HG02571 (cell line): ENCODE measurements around the gene CTU2.

Source experiments
- ATAC-seq: cut with Tn5 transposase; IDR thresholded peaks from one replicate; pipeline ENCODE4 v1.9.1; 2021; ENCODE audit warnings: mild to moderate bottlenecking, moderate library complexity; ENCODE audit not compliant: unreplicated experiment

The CTU2 gene

DNA sequence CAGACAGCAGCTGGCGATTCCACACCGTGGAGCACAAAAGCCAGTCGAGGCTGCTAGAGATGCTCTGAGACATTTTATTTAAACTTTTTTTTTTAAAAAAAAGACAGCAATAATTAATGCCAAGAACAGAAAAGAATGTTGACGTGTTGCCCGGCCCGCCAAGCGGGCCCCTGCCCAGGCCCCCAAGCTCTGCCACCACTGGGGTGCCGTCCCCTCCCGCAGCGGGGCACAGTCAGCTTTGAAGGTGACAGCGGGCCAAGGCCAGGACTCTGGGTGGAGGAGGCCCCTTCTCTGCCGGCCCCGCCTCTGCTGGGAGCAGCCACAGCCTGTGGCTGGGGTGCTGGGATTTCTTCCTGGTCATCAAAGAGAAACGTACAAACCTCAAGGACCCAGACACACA, 9.9 kb upstream of the CTU2 start:
- ATAC-seq: no peak

DNA sequence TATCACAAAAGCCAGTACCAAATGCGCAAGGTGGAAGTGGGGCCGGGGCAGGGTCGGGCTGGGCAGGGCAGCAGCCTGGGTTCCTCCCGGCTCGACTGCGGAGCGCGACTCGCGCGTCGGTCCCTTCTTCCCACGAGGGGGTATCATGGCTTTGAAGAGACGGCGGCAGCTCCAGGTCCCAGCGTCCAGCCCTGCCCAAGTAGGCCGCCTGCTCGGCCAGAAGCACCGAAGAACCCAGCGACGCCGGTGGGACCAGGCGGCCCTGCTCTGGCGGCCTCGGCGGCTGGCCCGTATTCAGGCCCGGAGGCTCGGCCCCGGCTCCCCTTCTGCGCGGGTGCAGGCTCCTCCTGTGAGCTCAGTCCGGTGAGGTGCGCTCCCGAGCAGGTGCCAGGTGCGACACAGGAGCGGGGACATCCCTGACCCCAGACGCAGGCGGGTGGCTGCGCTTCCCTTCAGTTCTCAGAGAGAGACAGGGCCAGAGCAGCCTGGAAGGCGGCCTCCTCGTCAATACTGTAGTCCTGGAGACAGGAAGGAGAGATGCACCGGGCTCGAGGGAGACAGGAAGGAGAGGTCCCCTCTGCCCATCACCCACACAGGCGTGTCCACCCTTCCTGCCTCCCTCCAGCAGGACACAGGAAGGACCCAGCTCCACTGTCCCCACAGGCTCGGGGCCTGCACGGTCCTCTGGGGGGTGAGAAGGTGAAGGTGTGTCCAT, 9.0 kb upstream of the CTU2 start:
- no peak for ATAC-seq

DNA sequence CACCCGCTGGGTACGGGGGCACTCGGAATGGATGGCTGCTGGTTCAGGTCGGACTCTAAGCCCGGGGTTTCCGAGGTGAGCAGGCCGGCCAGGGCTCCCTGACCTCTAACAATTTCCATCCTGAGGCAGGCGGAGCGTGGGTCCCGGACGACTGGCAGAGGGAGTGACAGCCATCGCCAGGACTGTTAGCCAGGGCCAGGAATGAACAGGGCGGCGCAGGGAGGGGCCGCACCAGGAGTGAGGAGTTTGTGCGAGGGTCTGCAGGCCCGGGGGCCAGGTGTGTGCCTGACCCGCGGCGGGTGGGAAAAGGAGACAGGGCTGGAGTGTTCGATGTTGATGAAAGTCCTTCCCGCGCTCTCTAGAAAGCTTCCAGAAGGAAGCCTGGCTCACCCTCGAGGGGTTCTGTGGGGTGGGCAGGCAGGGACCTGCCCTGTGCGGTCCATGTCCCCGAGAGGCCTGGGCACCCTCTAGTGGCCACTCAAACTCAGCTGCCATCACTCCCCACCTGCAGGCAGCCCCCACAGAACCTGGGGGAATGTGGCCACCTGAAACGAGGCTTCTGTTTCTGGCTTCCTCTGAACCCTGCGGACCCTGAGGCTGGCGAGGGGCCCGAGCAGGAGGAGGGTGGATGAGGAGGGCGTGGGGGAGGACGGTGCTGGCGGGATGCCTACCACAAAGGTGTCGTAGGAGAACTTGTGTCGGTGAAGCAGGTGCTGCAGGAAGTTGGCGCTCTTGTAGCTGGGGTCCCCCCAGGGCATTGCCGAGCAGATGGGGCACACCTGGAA, 8.3 kb upstream of the CTU2 start:
- no peak for ATAC-seq

DNA sequence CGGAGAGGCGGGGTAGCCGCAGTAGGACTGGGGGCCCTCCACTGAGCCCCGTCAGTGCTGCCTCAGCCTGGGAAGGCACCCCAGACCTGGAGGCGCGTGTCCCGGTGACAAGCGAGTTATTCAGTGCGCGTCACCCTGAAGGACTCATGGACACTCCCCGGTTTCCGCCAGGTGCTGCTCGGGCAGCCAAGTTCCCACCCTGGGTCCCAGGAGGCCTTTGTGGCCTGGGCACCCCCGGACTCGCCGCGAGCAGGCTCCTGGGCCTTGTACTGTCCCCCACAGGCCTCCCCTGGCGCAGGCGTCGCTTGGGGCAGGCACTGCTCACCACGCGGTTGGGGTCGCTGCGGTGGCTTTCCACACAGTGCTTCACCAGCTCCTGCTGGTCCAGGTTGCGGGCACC, 7.7 kb upstream of the CTU2 start:
- no peak for ATAC-seq

DNA sequence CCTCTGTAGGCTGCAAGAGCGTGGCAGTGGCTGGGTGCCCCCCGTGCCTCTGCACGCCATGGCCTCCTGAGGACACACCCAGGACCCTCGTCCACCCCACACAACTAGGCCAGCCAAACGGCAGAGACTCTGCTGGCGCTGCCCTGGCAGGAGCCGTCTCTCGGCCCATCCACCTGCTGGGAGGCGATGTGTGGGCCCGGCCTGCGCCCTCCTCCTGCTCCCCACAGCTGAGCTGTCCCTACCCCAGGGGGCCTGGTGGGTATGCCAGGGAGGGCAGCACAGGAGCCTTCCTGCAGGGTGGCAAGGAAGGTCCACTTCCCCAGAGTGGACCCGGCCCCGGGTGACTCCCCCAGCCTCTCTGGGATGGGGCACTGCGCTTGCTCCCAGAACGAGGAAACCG, 7.1 kb upstream of the CTU2 start:
- ATAC-seq: no peak

DNA sequence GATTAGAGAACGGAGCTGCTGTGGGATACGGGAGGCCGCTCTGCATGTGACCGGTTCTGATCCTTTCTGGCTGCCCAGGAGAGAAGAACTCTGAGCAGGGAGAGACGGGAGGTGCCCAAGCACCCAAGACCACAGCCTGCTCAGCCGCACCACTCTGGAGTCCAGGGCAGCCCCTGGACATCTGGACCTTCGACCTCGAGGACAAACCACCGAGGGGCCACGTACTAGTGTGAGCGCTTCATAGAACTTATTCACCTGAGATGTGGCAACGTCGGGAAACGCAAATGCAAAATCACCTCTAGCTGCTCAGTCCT, 6.0 kb upstream of the CTU2 start:
- ATAC-seq: no peak

DNA sequence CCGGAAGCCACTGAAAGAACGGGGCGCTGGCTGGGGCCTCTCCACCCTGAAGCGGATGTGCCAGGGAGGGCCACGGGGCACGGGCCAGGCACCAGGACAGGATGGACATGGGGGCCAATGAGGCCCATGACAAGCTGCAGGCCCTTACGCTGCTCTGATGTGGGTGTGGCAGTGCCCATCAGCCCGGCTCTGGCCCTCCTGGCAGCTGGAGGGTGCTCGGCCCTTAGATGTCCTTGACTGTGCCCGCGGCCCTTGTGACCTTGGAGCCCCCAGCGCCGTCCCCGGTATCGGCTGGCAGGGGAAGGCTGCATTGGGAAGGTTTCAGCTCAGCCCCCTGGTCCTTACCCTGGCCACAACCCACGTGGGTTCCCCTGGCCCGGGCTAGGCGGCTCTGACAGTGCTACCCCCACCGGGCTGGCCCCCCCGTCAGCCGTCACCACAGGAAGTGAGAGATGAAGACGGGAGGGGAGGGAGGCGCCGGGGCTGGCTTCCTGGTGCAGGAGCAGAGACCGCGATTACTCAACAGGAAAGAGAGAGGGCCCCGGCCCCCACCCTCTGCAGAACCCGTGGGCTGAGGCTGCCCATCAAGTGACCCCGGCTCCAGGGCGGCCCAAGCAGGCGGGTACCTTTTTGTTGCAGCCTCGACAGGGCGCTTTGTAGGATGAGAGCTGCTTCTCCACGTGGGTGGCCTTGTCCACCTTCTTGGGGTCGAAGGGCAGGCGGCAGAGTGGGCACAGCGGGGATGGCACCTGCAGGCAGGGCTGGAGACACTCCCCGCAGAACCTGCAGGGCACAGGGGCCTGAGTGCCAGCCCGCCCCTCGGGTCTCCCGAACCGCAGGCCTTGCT, 5.4 kb upstream of the CTU2 start:
- ATAC-seq: peak; percentile 64

DNA sequence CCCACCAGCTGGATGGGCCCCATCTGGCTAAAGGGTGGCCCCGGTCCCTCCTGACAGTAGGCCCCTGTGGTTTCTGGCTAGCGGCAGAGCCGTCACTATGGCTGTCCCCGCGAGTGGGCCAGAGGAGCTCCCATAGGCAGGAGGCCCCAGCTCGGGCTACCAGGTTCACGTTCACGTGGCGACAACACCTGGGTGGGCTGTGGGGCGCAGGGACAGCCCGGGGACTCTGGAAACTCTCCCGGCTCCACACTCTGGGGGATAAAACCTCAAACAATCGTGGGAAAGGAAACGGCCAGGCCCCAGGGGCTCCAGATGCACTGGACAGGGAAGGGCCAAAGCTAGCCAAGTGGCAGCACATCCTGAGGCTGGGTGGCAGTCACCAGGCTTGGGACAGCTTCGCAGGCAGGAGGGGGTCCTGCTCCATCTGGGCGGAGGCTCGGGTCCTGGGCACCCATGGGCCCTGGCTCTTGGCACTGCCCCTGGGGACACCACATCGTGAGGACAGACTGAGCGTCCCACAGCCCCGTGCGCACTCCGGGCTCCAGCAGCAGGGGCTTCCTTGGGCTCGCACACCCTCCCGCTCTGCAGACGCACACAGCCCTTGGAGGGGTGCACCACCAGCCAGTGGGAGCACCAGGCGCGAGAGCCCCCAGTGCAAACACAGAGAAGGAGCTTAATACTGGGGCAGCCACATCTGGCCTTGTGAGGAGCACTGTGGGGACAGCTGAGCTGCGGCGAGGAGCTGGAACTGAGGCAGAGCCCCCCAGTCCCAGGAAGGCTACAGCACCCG, 4.5 kb upstream of the CTU2 start:
- no peak for ATAC-seq

DNA sequence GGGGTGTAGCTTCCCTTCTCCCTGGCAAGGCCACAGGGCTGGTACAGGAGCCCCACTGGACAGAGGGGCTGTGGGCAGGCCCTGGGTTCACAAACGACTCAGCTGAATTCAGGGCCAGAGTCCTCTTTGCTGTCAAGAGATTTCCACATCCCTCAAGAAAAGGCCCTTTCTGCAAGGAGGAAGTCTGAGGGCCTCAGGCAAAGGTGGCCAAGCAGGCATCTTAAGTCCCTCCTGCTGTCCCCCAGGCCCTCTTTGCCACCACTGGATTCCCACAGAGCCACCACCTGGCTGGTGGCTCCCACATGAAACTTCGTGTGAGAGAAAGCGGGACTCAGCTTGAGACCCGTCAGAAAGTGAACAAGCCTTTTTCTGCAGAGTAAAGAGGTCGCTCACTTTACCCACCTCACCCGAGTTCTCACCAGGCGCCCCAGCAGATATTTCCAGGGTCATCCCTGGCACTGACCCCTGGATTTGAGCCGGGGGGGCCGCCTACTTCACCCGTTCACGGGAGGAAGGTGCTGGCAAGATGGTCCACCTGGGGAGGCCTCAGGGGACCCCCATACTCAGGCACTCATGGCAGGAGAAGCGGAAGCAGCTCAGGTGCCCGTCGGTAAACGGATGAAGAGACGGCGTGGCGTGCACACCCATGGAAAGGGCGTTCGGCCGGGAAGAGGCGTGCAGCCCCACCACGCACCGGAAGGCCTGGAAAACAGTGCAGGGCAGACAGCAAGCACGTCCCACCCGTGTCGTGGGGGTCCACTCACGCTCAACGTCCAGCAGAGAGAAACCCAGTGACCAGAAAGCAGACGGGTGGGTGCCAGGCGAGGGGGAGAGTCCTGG, 3.7 kb upstream of the CTU2 start:
- no peak for ATAC-seq

DNA sequence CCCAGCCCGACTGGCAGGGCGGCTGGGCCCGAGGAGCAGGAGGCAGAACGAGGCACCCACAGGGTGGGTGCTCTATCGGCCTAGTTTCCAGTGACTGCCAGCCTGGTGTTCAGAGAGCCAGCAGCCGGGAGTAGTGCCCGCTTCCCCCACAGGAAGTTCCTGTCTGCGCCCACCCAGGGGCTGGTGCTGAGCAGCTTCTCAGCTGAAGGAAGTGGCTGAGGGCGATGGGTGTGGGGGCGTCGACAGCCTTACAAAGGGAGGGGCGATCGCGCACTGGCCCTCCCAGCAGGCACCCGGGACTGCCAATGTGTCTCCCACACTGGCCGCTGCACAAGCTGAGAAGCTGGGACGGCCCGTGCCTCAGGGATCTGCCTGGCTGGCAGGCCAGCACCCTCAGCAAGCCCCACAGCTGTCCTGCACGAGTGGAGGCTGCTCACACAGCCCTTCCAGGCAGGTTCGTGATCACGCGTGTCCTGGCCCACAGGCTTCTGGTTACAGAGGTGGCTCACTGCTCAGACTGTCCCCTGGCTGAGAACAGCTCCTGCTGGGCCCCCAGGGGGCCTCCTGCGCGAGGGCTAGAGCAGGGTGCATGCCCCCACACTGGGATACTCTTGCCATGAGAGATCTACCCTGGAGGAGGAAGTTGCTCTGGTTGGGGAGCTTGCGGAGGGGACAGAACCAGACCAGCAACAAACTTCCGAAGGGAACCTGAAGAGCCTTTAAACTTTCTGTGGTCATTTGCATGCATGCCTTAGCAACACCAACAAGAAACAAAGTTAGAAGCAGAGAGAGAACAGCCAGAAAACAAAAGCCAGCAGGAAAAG, 2.6 kb upstream of the CTU2 start:
- no peak for ATAC-seq

DNA sequence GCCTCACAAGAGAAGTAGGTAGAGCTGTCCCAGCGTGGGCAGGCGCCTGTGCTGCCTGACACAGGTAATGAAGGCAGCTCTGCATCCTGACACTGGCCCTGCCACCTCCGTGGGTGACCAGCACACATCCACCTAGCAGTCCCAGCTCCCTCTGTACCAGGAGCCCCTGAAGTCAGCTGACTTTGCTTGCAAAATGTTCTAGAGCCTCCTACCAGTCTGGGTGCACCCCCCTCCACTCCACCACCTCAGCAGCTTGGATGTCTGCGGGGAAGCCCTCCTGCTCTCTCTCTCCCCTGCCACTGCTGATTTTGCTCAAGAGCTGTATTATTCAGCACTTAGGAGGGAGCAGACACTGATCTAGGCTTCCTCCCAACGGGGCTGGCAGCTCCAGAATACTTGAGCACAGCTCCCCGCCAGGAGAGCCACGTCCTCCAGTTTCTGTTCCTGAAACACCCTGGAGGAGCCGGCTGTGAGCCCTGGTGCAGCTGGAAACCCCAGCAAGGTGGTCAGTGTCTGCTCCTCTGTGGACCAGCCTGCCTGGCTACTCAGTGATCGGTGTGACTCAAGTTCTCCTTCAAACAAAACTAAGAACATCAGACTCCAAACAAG, 1.1 kb upstream of the CTU2 start:
- ATAC-seq: no peak

DNA sequence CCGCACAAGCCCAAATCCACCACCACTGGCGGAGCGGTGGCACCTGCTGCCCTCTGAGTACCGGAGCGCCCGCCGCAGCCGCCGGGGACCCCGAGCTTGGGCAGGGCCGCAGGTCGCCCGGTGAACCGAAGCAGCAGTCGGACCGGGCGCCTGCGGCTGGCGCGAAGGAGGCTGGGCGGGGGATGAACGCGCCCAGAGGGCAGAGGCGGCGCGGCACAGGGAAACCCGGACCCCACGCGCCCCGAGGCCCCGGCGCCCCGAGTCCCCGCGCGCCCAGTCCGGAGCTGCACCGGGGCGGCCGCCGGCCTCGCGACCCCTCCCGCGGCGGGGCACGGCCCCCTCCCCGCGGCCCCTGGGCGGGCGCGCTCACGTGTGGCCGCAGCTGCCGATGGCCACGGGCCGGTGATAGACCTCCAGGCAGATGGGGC, 488 bp upstream of the CTU2 start:
- peak; percentile 14 for ATAC-seq

DNA sequence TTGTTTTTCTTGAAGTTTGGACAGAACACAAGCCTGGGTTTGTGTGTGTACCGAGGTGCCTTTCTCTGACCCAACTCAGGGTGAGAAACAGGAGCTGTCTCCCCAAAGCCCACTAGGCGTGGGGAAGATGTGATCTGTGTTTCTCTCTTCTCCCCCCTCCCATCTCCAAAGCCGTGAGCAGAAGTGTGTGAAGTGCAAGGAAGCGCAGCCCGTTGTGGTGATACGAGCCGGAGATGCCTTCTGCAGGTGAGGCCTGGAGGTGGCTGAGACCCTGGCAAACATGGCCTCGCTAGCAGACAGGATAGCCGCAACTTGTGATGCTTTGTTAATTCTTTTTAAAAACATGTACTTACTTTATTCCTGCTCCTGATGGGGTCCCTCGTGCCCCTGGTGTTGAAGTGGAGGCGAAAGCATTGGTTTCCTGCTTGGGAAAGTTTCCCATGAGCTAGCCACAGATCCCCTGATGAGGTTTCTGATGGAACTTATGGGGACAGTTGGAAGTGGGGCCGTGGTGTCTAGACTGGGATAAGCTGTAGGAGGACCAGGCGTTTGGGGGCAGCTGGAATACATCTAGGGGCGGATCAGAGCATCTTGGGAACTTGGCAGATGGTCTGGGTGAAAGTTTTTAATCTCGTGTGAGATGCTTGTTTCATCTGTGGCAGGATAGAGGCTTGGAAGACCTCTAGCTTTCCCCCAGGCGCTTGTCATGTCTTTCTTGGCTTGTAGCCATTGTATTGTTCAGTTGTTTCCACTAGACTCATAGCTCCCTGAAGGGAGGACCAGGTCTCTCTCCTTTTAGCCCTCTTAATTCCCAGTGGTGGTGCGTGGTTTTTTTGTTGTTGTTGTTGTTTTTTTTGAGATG, 893 bp downstream of the CTU2 start:
- no peak for ATAC-seq

DNA sequence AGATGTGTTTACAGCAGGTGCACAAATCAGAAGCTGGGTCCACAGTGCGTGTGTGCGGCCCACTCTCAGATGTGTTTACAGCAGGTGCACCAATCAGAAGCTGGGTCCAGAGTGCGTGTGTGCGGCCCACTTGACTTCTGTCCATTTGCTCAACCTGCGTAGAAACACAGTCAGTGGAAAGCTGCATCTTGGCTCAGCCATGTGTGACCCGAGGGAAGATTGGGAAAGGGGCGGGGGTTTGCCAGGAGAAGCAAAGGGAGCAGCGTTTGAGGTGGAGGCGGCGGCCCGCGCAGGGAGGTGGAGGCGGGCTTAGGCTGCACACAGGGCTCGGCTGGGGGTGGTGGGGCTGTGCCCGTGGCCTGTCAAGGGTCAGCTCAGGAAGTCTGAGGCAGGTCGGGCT, 4.3 kb downstream of the CTU2 start:
- ATAC-seq: no peak

DNA sequence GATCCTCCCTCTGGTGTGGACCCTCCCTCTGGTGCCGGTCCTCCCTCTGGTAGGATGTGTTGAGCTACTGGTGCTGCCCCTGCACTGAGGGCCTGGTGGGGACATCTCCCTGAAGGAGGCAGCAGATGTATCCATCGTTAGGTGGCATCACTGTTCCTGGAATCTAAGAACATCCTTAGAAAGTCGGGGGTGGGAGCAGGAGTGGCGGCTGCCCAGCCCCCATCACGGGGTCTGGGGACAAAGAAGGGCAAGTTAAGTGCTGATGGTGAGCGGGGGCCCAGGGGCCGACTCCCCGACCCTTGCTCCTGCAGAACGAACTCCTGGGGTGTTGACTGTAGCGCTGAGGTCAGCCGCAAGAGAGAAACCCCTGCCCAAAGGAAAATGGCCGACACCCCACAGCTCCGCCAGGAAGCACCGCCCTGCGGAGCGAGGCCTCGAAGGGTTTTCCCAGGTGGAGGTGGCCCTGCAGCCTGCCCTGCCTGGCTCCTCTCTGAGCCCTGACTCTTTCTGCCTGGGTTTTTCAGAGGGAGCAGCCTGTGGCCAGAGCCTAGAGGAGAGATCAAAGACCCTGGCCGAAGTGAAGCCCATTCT, 5.5 kb downstream of the CTU2 start:
- ATAC-seq: no peak

DNA sequence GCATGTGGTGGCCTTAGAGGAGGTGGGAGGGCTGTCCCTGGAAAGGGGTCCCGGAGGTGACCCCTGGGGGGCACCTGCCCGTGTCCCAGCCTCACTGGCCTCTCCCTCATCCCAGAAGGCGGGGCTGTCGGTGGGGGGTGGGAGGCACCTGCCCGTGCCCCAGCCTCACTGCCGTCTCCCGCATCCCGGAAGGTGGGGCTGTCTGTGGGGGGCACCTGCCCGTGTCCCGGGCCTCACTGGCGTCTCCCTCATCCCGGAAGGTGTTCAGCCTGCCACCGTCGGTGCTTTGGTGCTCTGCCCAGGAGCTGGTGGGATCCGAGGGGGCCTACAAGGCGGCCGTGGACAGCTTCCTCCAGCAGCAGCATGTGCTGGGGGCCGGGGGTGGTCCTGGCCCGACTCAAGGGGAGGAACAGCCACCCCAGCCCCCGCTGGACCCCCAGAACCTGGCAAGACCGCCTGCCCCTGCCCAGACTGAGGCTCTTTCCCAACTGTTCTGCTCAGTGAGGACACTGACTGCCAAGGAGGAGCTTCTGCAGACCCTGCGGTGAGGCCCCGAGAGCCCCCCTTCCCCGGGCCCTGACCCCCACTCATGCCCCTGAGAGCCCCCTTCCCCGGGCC, 6.2 kb downstream of the CTU2 start:
- ATAC-seq: no peak

DNA sequence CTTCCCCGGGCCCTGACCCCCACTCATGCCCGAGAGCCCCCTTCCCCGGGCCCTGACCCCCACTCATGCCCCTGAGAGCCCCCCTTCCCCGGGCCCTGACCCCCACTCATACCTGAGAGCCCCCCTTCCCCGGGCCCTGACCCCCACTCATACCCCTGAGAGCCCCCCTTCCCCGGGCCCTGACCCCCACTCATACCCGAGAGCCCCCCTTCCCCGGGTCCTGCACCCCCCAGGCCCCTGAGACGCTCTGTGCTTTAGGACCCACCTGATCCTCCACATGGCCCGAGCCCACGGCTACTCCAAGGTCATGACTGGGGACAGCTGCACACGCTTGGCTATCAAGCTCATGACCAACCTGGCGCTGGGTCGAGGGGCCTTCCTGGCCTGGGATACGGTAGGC, 6.8 kb downstream of the CTU2 start:
- no peak for ATAC-seq
